ENCODE results near the gene DGKD.
"Not testable (repeated sequence)": the region's sequence is repeated elsewhere in the genome, so short reads cannot be mapped to it uniquely, and the experiment has no call there.

DGKD gene

GRCh38 chr2:233365861-233366520 is 11.7 kb downstream of the DGKD start:
- no peak for DNase-seq

GRCh38 chr2:233367586-233367985 is 13.3 kb downstream of the DGKD start:
- DNase-seq: no peak

- DNase-seq: no peak
Measured at GRCh38 chr2:233368756-233369155, 14.5 kb downstream of the DGKD start.

- no peak for DNase-seq
Measured at GRCh38 chr2:233369462-233369861, 15.2 kb downstream of the DGKD start.

GRCh38 chr2:233369897-233370685 is 15.8 kb downstream of the DGKD start:
- no peak for DNase-seq

- no peak for DNase-seq
Measured at GRCh38 chr2:233371641-233372040, 17.3 kb downstream of the DGKD start.

- no peak for DNase-seq
Measured at GRCh38 chr2:233372855-233373254, 18.6 kb downstream of the DGKD start.

GRCh38 chr2:233373316-233373715 is 19.0 kb downstream of the DGKD start:
- DNase-seq: no peak

- not testable (repeated sequence) for DNase-seq
Measured at GRCh38 chr2:233374776-233375175, 20.5 kb downstream of the DGKD start.

GRCh38 chr2:233375490-233376314 is 21.4 kb downstream of the DGKD start:
- no peak for DNase-seq

GRCh38 chr2:233379034-233379433 is 24.7 kb downstream of the DGKD start:
- DNase-seq: no peak

- no peak for DNase-seq
Measured at GRCh38 chr2:233379441-233379840, 25.1 kb downstream of the DGKD start.

- no peak for DNase-seq
Measured at GRCh38 chr2:233380132-233380895, 26.0 kb downstream of the DGKD start.

GRCh38 chr2:233380995-233381637 is 26.8 kb downstream of the DGKD start:
- DNase-seq: no peak

GRCh38 chr2:233381638-233381995 is 27.3 kb downstream of the DGKD start:
- no peak for DNase-seq

- DNase-seq: no peak
Measured at GRCh38 chr2:233384015-233384414, 29.7 kb downstream of the DGKD start.

GRCh38 chr2:233384811-233385488 is 30.7 kb downstream of the DGKD start:
- DNase-seq: no peak

- DNase-seq: no peak
Measured at GRCh38 chr2:233385489-233386044, 31.3 kb downstream of the DGKD start.

- DNase-seq: no peak
Measured at GRCh38 chr2:233386382-233387041, 32.2 kb downstream of the DGKD start.

GRCh38 chr2:233387225-233387624 is 32.9 kb downstream of the DGKD start:
- no peak for DNase-seq

Measured in DMS79 treated with DMSO at 0.1 percent for 48 hours (cell line).